ENCODE measurements around the gene PHF21B. TPM values are rescaled to one million over a fixed set of nuclear protein-coding genes. Genes with fewer than 3 reads are reported as not detected.
"Not testable (repeated sequence)": the region's sequence is repeated elsewhere in the genome, so short reads cannot be mapped to it uniquely, and the experiment has no call there.

The PHF21B gene
- total and polyA plus RNA-seq, 2 donors: 0.52 to 0.82 TPM

DNA sequence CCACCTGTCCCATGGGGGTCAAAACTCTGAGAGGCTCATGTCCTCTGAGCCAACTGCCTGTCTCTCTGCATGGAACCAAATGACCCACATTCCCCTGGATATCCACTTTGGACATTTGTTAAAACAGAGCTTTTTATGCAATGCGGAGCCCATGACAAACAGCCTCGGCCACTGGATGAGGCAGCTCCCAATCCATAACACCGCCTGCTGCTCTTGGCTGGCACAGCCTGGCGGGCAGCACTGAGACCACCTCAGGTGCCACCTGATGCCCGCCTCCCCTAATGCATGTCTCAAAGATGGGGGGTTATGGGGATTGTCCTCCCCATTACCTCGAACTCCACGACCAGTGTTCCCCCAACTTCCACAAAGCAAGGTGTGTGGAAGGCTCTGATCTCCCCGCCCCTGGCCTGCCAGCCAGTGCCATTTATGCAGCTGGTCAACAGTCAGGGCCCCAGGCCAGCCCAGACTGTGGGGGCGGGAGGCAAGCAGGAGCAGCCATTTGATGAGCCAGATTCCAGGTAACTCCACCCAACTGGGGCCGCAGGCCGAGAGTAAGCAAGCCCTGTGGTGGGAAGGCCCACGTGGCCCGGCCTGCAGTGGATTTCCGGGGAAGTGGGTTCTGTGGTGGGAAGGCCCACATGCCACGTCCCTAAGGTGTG is 84.2 kb downstream of the PHF21B start:
- peaks cover 0 to 2% of the 10 kb centered on the region in 2 donors for H3K27me3 ChIP-seq (ENCODE audit: control insufficient read depth in 2 of 2, insufficient read depth in 1 of 2, low read length in 1 of 2)
- WGBS: 88% methylated on average over 15 of the region's 15 CpGs
- H3K36me3 ChIP-seq (ENCODE audit: control insufficient read depth in 2 of 2, insufficient read depth in 2 of 2, low read length in 1 of 2): no peaks in the 10 kb centered on the region
- H3K4me3 ChIP-seq (ENCODE audit: low read length in 2 of 2): no peak overlapping the region
- H3K4me1 ChIP-seq (ENCODE audit: control insufficient read depth in 2 of 2, insufficient read depth in 2 of 2, low read length in 2 of 2): no peaks in the 10 kb centered on the region
- H3K27ac ChIP-seq (ENCODE audit: low read depth in 1 of 2, low read length in 1 of 2): no peak overlapping the region
- H3K9me3 ChIP-seq (ENCODE audit: control insufficient read depth in 2 of 2, insufficient read depth in 1 of 2, low read length in 1 of 2): no peaks in the 10 kb centered on the region
- DNase-seq (ENCODE audit: low read depth in 6 of 9, low spot score in 9 of 9): no peak

DNA sequence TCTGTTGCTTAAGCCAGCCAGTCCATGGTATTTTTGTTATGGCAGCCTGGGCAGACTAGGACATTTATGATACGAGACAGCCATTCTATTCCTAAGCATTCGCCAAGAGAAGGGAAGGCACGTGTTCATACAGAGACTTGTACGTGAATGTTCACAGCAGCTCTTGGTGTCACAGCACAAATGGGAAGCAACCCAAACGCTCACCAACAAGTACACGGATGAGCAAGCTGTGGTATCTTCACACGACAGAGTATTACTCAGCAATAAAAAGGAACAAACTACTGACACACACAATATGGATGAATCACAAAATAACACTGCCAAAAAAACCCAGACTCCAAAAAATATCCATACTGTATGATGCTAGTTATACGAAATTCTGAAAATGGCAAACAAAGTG is 85.1 kb downstream of the PHF21B start:
- Histone ChIP-seq H3K27me3 (ENCODE audit: control insufficient read depth in 2 of 2, insufficient read depth in 1 of 2, low read length in 1 of 2) (peaks cover 0 to 2% of the 10 kb centered on the region in 2 donors), H3K4me3 (ENCODE audit: low read length in 2 of 2) (no peak overlapping the region), H3K4me1 (ENCODE audit: control insufficient read depth in 2 of 2, insufficient read depth in 2 of 2, low read length in 2 of 2) (no peaks in the 10 kb centered on the region), H3K9me3 (ENCODE audit: control insufficient read depth in 2 of 2, insufficient read depth in 1 of 2, low read length in 1 of 2) (no peaks in the 10 kb centered on the region), H3K36me3 (ENCODE audit: control insufficient read depth in 2 of 2, insufficient read depth in 2 of 2, low read length in 1 of 2) (no peaks in the 10 kb centered on the region), H3K27ac (ENCODE audit: low read depth in 1 of 2, low read length in 1 of 2) (no peak overlapping the region)
- DNase-seq (ENCODE audit: low read depth in 6 of 9, low spot score in 9 of 9): no peak
- 96% methylated on average over 8 of the region's 8 CpGs for WGBS

DNA sequence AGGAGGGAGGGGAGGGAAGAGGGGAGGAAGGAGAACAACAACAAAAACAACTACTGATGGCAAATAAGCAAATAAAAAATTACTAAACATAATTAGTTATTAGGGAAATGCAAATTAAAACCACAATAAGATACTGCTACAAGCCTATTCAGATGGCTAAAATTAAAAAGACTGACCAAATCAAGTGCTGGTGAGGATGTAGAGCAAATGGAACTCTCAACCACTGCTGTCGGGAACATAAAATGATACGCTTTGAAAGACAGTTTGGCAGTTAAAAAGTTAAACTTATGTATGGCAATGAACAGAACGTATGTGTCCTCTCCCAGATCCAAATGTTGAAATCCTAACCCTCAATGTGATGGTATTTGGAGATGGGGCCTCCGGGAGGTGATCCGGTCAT is 85.7 kb downstream of the PHF21B start:
- no peak for DNase-seq (ENCODE audit: low read depth in 6 of 9, low spot score in 9 of 9)
- no peak overlapping the region for H3K4me3 ChIP-seq (ENCODE audit: low read length in 2 of 2)
- H3K36me3 ChIP-seq (ENCODE audit: control insufficient read depth in 2 of 2, insufficient read depth in 2 of 2, low read length in 1 of 2): no peaks in the 10 kb centered on the region
- H3K27me3 ChIP-seq (ENCODE audit: control insufficient read depth in 2 of 2, insufficient read depth in 1 of 2, low read length in 1 of 2): peaks cover 0 to 2% of the 10 kb centered on the region in 2 donors
- H3K27ac ChIP-seq (ENCODE audit: low read depth in 1 of 2, low read length in 1 of 2): no peak overlapping the region
- H3K4me1 ChIP-seq (ENCODE audit: control insufficient read depth in 2 of 2, insufficient read depth in 2 of 2, low read length in 2 of 2): no peaks in the 10 kb centered on the region
- 89% methylated on average over 5 of the region's 5 CpGs for WGBS
- no peaks in the 10 kb centered on the region for H3K9me3 ChIP-seq (ENCODE audit: control insufficient read depth in 2 of 2, insufficient read depth in 1 of 2, low read length in 1 of 2)

DNA sequence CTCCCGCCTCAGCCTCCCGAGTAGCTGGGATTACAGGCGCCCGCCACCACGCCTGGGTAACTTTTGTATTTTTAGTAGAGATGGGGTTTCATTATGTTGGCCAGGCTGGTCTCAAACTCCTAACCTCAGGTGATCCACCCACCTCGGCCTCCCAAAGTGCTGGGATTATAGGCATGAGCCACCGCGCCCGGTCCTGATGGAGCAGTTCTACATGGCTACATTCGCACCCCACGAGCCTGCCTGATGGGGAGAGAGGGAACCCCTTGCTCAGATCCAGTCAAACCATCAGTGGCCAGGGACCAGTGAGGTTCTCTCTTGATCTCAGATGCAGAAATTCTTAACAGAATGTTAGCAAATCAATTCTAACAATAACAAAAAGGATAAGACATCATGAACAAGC is 88.0 kb downstream of the PHF21B start:
- not testable (repeated sequence) for H3K4me3 ChIP-seq (ENCODE audit: low read length in 2 of 2); H3K36me3 ChIP-seq (ENCODE audit: control insufficient read depth in 2 of 2, insufficient read depth in 2 of 2, low read length in 1 of 2); H3K4me1 ChIP-seq (ENCODE audit: control insufficient read depth in 2 of 2, insufficient read depth in 2 of 2, low read length in 2 of 2); DNase-seq (ENCODE audit: low read depth in 6 of 9, low spot score in 9 of 9); H3K9me3 ChIP-seq (ENCODE audit: control insufficient read depth in 2 of 2, insufficient read depth in 1 of 2, low read length in 1 of 2); H3K27me3 ChIP-seq (ENCODE audit: control insufficient read depth in 2 of 2, insufficient read depth in 1 of 2, low read length in 1 of 2); H3K27ac ChIP-seq (ENCODE audit: low read depth in 1 of 2, low read length in 1 of 2)
- WGBS: 93% methylated on average over 11 of the region's 11 CpGs

DNA sequence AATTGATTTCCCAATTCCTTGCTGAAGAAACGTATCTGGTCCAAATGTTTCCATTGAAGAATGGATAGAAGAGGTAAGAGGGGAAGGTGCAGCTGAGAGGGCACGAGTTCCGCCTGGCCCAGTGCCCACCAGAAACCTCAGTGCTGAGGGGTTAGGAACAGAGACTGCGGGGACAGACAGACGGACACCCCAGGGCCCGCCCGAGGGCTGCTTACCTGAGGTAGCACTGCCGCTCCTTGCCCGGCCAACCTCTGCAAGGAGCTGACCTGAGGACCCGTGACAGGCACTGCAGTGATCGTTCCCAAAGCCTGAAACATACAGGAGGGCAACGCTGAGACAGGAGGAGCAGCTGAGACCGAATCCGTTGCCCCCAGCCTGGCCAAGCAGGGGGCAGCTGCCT is 89.6 kb downstream of the PHF21B start:
- Histone ChIP-seq H3K27me3 (ENCODE audit: control insufficient read depth in 2 of 2, insufficient read depth in 1 of 2, low read length in 1 of 2) (no peaks in the 10 kb centered on the region), H3K27ac (ENCODE audit: low read depth in 1 of 2, low read length in 1 of 2) (no peak overlapping the region), H3K36me3 (ENCODE audit: control insufficient read depth in 2 of 2, insufficient read depth in 2 of 2, low read length in 1 of 2) (no peaks in the 10 kb centered on the region), H3K4me1 (ENCODE audit: control insufficient read depth in 2 of 2, insufficient read depth in 2 of 2, low read length in 2 of 2) (no peaks in the 10 kb centered on the region), H3K9me3 (ENCODE audit: control insufficient read depth in 2 of 2, insufficient read depth in 1 of 2, low read length in 1 of 2) (no peaks in the 10 kb centered on the region), H3K4me3 (ENCODE audit: low read length in 2 of 2) (no peak overlapping the region)
- DNase-seq (ENCODE audit: low read depth in 6 of 9, low spot score in 9 of 9): no peak
- WGBS: 94% methylated on average over 14 of the region's 14 CpGs

DNA sequence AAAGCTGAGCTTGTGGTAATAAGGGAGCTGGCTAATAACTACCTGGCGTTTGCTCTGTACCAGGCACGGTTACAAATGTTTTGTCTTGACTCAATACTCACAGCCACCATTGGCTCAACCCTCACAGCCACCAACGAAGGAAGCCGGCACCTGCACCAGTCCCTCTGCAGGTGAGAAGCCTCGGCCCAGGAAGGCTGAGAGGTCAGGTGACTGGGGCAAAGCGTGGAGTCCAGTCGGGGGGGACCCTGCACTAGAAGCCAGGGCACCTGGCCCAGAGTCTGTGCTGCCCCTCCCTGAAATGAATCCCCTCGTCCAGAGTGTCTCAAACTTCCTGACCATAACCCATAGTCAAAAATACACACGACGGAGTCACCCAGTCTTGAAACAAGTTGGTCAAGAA is 90.1 kb downstream of the PHF21B start:
- H3K27me3 ChIP-seq (ENCODE audit: control insufficient read depth in 2 of 2, insufficient read depth in 1 of 2, low read length in 1 of 2): no peaks in the 10 kb centered on the region
- H3K36me3 ChIP-seq (ENCODE audit: control insufficient read depth in 2 of 2, insufficient read depth in 2 of 2, low read length in 1 of 2): no peaks in the 10 kb centered on the region
- DNase-seq (ENCODE audit: low read depth in 6 of 9, low spot score in 9 of 9): no peak
- no peaks in the 10 kb centered on the region for H3K4me1 ChIP-seq (ENCODE audit: control insufficient read depth in 2 of 2, insufficient read depth in 2 of 2, low read length in 2 of 2)
- WGBS: 92% methylated on average over 10 of the region's 10 CpGs
- H3K27ac ChIP-seq (ENCODE audit: low read depth in 1 of 2, low read length in 1 of 2): no peak overlapping the region
- no peak overlapping the region for H3K4me3 ChIP-seq (ENCODE audit: low read length in 2 of 2)
- no peaks in the 10 kb centered on the region for H3K9me3 ChIP-seq (ENCODE audit: control insufficient read depth in 2 of 2, insufficient read depth in 1 of 2, low read length in 1 of 2)

DNA sequence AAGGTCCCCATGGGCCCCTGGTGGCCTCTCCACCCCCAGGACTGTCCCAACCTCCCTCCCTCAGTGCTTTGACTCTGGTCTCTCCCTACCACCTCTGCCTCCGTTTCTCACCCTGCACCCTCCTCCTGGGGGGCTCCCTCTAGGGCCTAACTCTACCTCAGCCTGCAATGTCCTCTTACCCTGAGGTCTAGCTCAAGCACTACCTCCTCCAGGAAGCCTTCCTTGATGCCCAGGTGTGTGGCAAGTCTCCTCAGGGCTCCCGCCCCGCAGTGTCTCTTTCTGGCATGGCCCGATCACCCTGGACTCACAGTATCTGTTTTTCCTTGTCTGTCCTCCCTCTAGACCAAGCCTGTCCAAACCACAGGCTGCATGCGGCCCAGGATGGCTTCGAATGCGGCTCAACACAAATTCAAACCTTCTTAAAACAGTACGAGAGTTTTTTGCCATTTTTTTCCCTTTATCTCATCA is 90.8 kb downstream of the PHF21B start:
- 95% methylated on average over 8 of the region's 8 CpGs for WGBS
- no peak overlapping the region for H3K4me3 ChIP-seq (ENCODE audit: low read length in 2 of 2)
- no peak for DNase-seq (ENCODE audit: low read depth in 6 of 9, low spot score in 9 of 9)
- H3K36me3 ChIP-seq (ENCODE audit: control insufficient read depth in 2 of 2, insufficient read depth in 2 of 2, low read length in 1 of 2): no peaks in the 10 kb centered on the region
- no peak overlapping the region for H3K27ac ChIP-seq (ENCODE audit: low read depth in 1 of 2, low read length in 1 of 2)
- no peaks in the 10 kb centered on the region for H3K27me3 ChIP-seq (ENCODE audit: control insufficient read depth in 2 of 2, insufficient read depth in 1 of 2, low read length in 1 of 2)
- H3K4me1 ChIP-seq (ENCODE audit: control insufficient read depth in 2 of 2, insufficient read depth in 2 of 2, low read length in 2 of 2): no peaks in the 10 kb centered on the region
- no peaks in the 10 kb centered on the region for H3K9me3 ChIP-seq (ENCODE audit: control insufficient read depth in 2 of 2, insufficient read depth in 1 of 2, low read length in 1 of 2)

DNA sequence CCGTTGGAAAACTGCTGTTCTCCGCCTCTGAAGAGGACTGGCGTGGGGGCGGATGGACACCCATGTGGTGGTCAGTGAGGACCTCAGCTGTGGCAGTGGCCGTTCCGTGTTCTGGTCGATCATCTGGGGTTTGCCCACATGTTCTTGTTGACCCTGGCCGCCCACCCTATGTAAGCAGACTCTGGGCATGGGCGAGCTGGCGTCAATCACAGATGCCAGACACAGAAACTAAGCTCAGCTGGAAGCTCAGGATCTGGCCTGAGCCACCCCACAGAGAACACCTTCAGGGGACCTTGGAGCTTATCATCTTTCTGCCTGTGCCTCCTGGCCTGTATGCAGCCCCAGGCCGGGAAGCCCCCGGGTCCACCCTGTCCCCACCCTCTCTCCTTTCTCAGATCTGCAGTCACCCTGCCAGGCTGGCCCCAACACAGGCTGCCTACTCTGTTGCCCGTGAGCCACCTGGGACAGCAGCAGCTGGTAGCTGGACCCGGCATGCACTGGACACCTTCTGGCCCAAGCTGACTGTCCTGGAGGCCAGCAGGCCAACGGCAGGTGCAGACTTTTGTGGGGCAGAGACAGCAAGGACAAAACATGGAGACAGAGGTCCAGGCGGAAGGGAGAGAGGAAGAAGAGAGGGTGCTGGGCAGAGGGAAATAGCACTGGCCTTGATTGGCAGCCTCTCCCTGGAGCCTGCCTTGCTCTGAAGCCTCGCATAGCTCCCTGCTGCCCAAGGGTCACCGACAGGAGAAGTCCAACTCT is 91.5 kb downstream of the PHF21B start:
- Histone ChIP-seq H3K27ac (ENCODE audit: low read depth in 1 of 2, low read length in 1 of 2) (no peak overlapping the region), H3K36me3 (ENCODE audit: control insufficient read depth in 2 of 2, insufficient read depth in 2 of 2, low read length in 1 of 2) (no peaks in the 10 kb centered on the region), H3K4me1 (ENCODE audit: control insufficient read depth in 2 of 2, insufficient read depth in 2 of 2, low read length in 2 of 2) (no peaks in the 10 kb centered on the region), H3K27me3 (ENCODE audit: control insufficient read depth in 2 of 2, insufficient read depth in 1 of 2, low read length in 1 of 2) (no peaks in the 10 kb centered on the region), H3K9me3 (ENCODE audit: control insufficient read depth in 2 of 2, insufficient read depth in 1 of 2, low read length in 1 of 2) (no peaks in the 10 kb centered on the region), H3K4me3 (ENCODE audit: low read length in 2 of 2) (no peak overlapping the region)
- DNase-seq (ENCODE audit: low read depth in 6 of 9, low spot score in 9 of 9): no peak
- 94% methylated on average over 18 of the region's 18 CpGs for WGBS

DNA sequence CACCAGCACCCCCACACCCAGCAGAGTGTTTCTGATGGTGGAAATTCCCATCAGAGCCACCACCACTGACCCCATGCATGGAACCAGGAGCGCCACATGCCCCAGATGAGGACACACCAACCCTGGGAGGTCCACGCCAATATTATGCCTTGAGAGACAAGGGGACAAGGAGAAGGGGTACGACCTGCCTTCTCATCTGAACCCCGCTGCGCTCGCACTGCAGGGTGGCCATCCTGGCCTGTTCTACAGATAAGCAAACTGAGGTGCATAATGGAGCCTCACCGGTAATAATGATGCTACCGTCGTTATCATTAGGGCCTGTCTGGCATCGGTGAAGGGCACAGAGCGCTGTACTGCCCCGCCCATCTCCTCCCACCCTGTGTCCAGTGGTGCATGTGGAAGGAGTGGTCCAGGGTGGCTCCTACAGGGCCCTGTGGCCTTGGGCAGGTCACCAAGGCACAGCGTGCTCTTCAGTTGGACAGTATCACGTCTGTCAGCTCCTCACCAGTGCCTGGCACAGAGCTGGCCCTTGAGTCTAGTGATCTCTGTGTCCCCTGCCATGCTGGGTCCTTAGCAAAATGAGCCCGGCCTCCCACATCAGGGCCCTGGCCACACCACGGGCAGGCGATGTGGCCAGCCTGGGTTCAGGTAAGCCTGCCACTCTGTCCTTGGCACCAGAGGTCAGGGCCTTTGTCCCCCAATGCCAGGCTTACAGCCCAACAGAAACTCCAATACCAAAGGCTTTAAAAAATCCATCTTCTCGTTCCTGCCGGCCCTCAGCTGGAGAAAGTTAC is 92.2 kb downstream of the PHF21B start:
- no peaks in the 10 kb centered on the region for H3K27me3 ChIP-seq (ENCODE audit: control insufficient read depth in 2 of 2, insufficient read depth in 1 of 2, low read length in 1 of 2)
- no peaks in the 10 kb centered on the region for H3K9me3 ChIP-seq (ENCODE audit: control insufficient read depth in 2 of 2, insufficient read depth in 1 of 2, low read length in 1 of 2)
- no peaks in the 10 kb centered on the region for H3K36me3 ChIP-seq (ENCODE audit: control insufficient read depth in 2 of 2, insufficient read depth in 2 of 2, low read length in 1 of 2)
- H3K27ac ChIP-seq (ENCODE audit: low read depth in 1 of 2, low read length in 1 of 2): no peak overlapping the region
- DNase-seq (ENCODE audit: low read depth in 6 of 9, low spot score in 9 of 9): no peak
- 95% methylated on average over 19 of the region's 19 CpGs for WGBS
- no peak overlapping the region for H3K4me3 ChIP-seq (ENCODE audit: low read length in 2 of 2)
- H3K4me1 ChIP-seq (ENCODE audit: control insufficient read depth in 2 of 2, insufficient read depth in 2 of 2, low read length in 2 of 2): no peaks in the 10 kb centered on the region

All from thymus (tissue), 11 donors.